GM18868 (cell line): ENCODE data around the gene LIPT1.
"Not testable (repeated sequence)": the region's sequence is repeated elsewhere in the genome, so short reads cannot be mapped to it uniquely, and the experiment has no call there.

ENCODE experiments used
- ATAC-seq: cut with Tn5 transposase; IDR thresholded peaks from one replicate; pipeline ENCODE4 v1.9.1; 2021; ENCODE audit warnings: mild to moderate bottlenecking, moderate library complexity; ENCODE audit not compliant: unreplicated experiment

LIPT1 gene

GRCh38 chr2:99171377-99172140, 16.8 kb downstream of the LIPT1 start:
- no peak for ATAC-seq

DNA sequence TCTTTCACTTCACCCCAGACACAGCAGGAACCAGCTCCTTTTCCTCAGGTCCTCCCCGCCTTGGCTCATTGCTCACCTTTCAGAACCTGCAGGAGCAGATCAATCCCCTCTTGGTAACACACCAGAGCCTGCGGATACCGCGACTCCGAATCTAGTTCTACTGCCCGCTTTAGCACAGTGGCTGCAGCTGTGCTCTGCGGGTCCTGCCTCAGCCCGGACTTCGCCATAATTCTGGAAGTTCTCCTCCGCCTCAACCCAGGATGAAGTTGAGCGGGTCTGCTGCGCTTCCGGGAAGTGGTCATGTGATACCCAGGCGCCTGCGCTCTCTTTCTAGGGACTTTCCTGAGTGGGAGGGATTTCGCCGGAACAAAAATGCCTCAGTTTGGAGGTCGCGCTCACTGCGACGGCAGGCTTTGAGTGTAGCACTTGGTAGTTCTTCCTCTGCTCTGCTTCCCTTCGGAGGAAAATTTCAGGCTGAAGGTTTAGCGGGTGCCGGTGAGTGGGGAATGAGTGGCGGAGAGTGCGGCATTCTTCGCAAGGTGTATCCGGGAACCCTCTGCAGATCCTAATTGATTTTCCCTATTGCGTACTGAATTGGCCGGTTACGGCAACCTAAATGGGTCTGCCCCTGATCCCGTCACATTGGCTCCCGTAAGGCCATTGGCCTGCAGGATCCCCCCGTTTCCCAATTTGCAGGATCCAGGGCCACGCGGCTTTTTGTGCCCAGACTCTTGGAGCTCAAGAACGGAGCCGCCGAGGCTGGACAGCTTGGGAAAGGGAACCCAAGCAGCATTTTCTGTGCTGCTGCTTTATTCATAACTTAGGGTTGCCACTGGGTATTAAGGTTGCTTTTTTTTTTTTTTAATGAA, 26.2 kb downstream of the LIPT1 start, which contains the start of the genes MITD1 and MRPL30:
TSS of gene MITD1 (minus strand) at position 304 of the 869 bp plus-strand sequence. CDS start at position 227, 77 bp downstream.
TSS of gene MRPL30 (plus strand) at position 430 of the 869 bp plus-strand sequence. CDS start 5,020 bp downstream, outside the sequence.
- peak; percentile 88 for ATAC-seq

GRCh38 chr2:99181624-99182000, 26.8 kb downstream of the LIPT1 start:
- no peak for ATAC-seq

DNA sequence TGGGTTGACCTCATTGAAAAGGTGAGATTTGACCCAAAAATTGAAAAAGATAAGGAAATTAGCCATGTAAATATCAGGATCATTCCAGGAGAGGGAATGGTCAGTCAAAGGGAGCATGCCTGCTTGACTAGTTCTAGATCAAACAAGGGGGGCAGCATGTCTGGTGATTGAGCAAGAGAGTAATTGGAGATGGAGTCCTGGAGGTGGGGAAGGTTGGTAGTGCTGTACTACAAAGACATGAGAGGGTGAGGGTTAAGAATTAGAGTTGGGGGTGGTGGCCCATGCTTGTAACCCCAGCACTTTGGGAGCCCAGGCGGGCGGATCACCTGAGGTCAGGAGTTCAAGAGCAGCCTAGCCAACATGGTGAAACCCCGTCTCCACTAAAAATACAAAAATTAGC, 28.3 kb downstream of the LIPT1 start:
- no peak for ATAC-seq

- no peak for ATAC-seq
Observed at GRCh38 chr2:99184811-99185210, 30.0 kb downstream of the LIPT1 start.

- ATAC-seq, result no peak
Observed at GRCh38 chr2:99187011-99187410, 32.2 kb downstream of the LIPT1 start.

DNA sequence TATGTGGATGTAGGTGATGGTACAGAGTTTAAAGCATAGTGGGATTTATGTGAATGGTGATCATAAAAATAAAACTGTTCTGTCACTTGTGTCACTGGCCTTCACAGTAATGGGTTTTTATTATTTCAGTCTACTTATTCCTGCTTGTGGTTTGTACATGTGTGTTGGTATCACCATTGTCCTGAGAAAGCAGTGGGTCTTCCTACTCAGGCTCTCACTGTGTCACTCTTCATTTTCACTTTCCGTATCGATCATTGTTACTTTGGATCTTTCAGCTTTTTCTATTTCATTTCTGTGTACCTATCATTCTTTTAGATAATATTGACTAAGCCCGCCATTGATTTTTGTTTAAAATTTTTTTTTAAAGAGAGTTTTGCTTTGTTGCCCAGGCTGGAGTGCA, 33.6 kb downstream of the LIPT1 start:
- ATAC-seq, result no peak

- no peak for ATAC-seq
Observed at GRCh38 chr2:99190548-99190947, 35.8 kb downstream of the LIPT1 start.

DNA sequence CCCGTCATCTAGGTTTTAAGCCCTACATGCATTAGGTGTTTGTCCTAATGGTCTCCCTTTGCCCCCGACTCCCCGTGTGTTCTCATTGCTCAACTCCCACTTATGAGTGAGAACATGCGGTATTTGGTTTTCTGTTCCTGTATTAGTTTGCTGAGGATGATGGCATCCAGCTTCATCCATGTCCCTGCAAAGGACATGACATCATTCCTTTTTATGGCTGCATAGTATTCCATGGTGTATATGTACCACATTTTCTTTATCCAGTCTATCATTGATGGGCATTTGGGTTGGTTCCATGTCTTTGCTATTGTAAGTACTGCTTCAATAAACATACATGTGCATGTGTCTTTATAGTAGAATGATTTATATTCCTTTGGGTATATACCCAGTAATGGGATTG, 37.6 kb downstream of the LIPT1 start:
- ATAC-seq, result not testable (repeated sequence)

DNA sequence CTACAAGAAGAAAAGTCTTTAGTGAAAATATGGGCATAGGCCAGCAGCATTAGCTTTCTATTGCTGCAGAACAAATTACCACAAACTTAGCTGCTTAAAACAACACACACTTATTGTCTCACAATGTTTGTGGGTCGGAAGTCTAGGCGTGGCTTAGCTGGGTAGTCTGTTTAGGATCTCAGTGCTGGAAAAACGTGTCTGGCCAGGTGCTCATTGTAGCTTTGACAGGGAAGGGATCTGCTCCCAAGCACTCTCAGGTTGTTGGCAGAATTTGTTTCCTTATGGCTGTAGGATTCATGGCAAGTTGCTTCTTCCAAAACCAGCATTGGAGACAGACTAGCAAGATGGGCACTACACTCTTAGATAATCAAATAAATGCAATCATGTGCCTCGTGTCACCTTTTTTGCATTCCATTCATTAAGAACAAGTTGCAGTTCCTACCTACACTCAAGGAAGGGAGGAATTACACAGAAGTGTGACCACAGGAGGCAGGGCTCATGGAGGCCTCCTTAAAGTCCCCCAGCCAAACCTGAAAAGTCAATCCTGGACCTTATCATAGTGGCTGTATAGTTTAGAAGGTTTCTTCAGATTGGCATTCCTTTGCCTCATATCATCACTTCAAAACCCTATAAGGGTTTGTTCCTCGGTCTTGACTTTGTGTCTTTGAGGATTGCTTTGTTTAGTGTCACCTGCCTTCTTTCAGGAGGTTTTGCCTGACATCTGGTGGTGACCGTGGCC, 43.5 kb downstream of the LIPT1 start:
- ATAC-seq, result no peak

GRCh38 chr2:99200076-99200800, 45.5 kb downstream of the LIPT1 start:
- ATAC-seq, result no peak

GRCh38 chr2:99201959-99202678, 47.4 kb downstream of the LIPT1 start:
- no peak for ATAC-seq

DNA sequence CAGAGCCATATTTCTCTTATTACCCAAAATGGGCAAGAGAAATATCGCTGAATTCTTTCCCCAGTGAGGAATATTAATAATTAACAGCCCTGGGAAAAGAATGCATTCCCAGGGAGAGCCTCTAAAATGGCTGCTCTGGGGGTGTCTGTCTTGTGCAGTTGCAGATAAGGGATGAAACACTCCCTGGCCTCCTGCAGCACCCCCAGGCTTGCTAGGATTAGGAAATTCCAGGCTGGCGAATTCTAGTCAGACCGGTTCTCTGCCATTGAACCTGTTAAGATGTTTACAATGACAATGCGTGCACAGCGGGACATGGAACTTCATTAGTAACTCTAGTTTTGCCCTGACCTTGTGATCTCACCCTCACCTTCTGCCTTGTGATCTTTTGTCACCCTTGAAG, 50.7 kb downstream of the LIPT1 start:
- ATAC-seq, result no peak
